ENCODE results near the gene KCNJ14. TPM values are rescaled to one million over a fixed set of nuclear protein-coding genes. Genes with fewer than 3 reads are reported as not detected.
"Not testable (repeated sequence)": the region's sequence is repeated elsewhere in the genome, so short reads cannot be mapped to it uniquely, and the experiment has no call there.

Gene KCNJ14
- total and polyA plus RNA-seq, 2 experiments from 2014 or later: 0.48 to 0.97 TPM

DNA sequence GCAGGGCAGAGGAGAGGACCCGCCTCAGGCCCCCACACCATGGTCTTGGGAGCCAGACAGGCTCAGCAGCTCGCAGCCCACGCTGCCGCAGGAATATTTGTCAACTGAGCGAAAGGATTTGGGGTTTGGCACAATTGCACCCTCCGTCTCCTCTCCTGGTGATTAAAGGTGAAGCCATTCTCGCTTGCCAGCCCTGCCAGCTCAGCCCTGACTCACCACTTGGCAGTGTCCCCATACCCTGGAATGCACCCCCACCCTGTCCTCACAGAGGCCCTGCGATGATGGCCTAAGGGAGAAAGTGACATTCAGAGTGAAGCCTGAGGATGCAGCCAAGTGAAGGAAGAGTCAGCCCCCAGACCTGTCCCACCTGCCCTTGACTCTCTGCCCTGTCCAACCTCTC lies 32.6 kb downstream of the KCNJ14 start:
- Histone ChIP-seq H3K27ac (peak overlapping the region; percentile 70), H3F3A (ENCODE audit: insufficient read depth) (peaks cover 17% of the 10 kb centered on the region), H3K4me1 (ENCODE audit: insufficient read depth) (peaks cover 15% of the 10 kb centered on the region), H4K20me1 (ENCODE audit: insufficient read depth) (no peaks in the 10 kb centered on the region), H3K4me2 (ENCODE audit: unreplicated experiment) (peak overlapping the region; percentile 81), H2AFZ (no peak overlapping the region), H3K79me2 (ENCODE audit: insufficient read depth) (no peaks in the 10 kb centered on the region), H3K36me3 (ENCODE audit: low read depth) (no peaks in the 10 kb centered on the region), H3K27me3 (replicated peaks; ENCODE audit: insufficient read depth) (no peaks in the 10 kb centered on the region), H3K4me3 (peak overlapping the region; percentile 12; the same call in 1 of the 2 replicates), H3K9me2 (ENCODE audit: insufficient read depth) (no peaks in the 10 kb centered on the region), H3K9ac (peak overlapping the region; percentile 49; the same call in 1 of the 2 replicates), H3K9me3 (ENCODE audit: low read depth) (no peaks in the 10 kb centered on the region)
- in situ Hi-C loops (cut with MboI): no loop called here
- TF ChIP-seq EZH2 (IDR thresholded peaks at IDR 0.05; ENCODE audit: insufficient read depth, poor library complexity, severe bottlenecking) (no peak), EZH2phosphoT487 (IDR thresholded peaks at IDR 0.05; ENCODE audit: insufficient read depth, low read depth) (no peak)
- DNase-seq: peak; percentile 94
- WGBS, 2 experiments (ENCODE audit: low coverage in 1 of 2, low lambda C conversion rate in 2 of 2, missing lambda C conversion rate in 2 of 2): 4 to 6% methylated on average over 8 of the region's 8 CpGs

DNA sequence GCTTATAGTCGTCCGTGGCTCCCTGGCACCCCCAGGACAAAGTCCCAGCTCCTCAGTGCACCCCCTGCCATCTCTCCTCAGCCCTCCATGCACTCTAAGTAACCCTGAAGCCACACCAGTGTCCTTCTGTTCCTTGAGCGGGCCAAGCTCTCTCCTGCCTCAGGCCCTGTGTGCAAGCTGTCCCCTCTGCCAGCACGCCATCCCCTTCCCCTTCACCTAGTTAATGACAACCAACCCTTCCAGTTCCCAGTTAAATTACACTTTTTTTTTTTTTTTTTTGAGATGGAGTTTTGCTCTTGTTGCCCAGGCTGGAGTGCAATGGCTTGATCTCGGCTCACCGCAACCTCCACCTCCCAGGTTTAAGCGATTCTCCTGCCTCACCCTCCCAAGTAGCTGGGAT lies 33.1 kb downstream of the KCNJ14 start:
- H3K4me3 ChIP-seq; in situ Hi-C loops (cut with MboI); DNase-seq; H3K9me3 ChIP-seq (ENCODE audit: low read depth); H3K79me2 ChIP-seq (ENCODE audit: insufficient read depth); H3K36me3 ChIP-seq (ENCODE audit: low read depth); H4K20me1 ChIP-seq (ENCODE audit: insufficient read depth); H3K27me3 ChIP-seq (replicated peaks; ENCODE audit: insufficient read depth); H2AFZ ChIP-seq; H3K9me2 ChIP-seq (ENCODE audit: insufficient read depth): not testable (repeated sequence)
- WGBS, 2 experiments (ENCODE audit: low coverage in 1 of 2, low lambda C conversion rate in 2 of 2, missing lambda C conversion rate in 2 of 2): 57 to 73% methylated on average over 6 to 7 of the region's 7 CpGs
- H3K9ac ChIP-seq: 0 out of 2 replicates have a peak overlapping the region, but pooled peaks have one; percentile 29
- peak overlapping the region; percentile 81 for H3K4me2 ChIP-seq (ENCODE audit: unreplicated experiment)
- peaks cover 15% of the 10 kb centered on the region for H3K4me1 ChIP-seq (ENCODE audit: insufficient read depth)
- H3K27ac ChIP-seq: peak overlapping the region; percentile 56
- H3F3A ChIP-seq (ENCODE audit: insufficient read depth): peaks cover 17% of the 10 kb centered on the region

DNA sequence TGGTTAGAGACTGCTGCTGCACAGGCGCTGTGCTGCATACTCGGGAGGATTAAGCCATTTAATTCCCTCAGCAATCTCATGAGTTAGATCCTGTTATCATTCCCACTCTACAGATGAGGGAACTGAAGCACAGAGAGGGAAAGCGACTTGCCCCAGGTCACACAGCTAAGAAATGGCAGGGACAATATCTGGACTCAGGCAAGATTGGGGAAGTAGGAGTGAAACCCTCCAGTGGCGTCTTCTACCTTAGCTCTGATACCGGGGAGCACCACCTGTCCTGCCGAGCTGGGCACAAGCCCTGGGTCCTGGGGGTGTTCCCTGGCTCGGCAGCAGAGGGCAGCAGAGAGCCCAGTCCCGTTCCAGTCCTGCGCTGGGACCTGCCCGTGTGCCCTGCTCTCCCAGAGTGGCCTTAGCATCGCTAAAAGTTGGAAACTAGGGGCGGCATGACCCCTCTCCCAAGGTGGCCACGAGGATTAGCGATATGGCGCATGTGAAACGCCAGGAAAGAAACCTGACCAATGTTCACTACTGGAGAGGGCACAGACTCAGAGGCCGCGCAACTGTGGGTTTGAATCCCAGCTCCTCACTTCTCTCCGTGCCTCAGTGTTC lies 34.3 kb downstream of the KCNJ14 start:
- WGBS, 2 experiments (ENCODE audit: low coverage in 1 of 2, low lambda C conversion rate in 2 of 2, missing lambda C conversion rate in 2 of 2): 26 to 27% methylated on average over 19 of the region's 19 CpGs
- Histone ChIP-seq H4K20me1 (ENCODE audit: insufficient read depth) (no peaks in the 10 kb centered on the region), H3K4me3 (no peak overlapping the region), H3F3A (ENCODE audit: insufficient read depth) (peaks cover 17% of the 10 kb centered on the region), H3K27me3 (replicated peaks; ENCODE audit: insufficient read depth) (no peaks in the 10 kb centered on the region), H3K9ac (no peak overlapping the region), H3K36me3 (ENCODE audit: low read depth) (no peaks in the 10 kb centered on the region), H3K79me2 (ENCODE audit: insufficient read depth) (no peaks in the 10 kb centered on the region), H3K9me3 (ENCODE audit: low read depth) (no peaks in the 10 kb centered on the region), H2AFZ (no peak overlapping the region), H3K9me2 (ENCODE audit: insufficient read depth) (no peaks in the 10 kb centered on the region), H3K27ac (no peak overlapping the region), H3K4me2 (ENCODE audit: unreplicated experiment) (no peak overlapping the region), H3K4me1 (ENCODE audit: insufficient read depth) (peaks cover 21% of the 10 kb centered on the region)
- TF ChIP-seq EZH2phosphoT487 (IDR thresholded peaks at IDR 0.05; ENCODE audit: insufficient read depth, low read depth): no peak
- TF ChIP-seq EZH2 (IDR thresholded peaks at IDR 0.05; ENCODE audit: insufficient read depth, poor library complexity, severe bottlenecking): no peak
- peak; percentile 71 for DNase-seq
- in situ Hi-C loops (cut with MboI): no loop called here

DNA sequence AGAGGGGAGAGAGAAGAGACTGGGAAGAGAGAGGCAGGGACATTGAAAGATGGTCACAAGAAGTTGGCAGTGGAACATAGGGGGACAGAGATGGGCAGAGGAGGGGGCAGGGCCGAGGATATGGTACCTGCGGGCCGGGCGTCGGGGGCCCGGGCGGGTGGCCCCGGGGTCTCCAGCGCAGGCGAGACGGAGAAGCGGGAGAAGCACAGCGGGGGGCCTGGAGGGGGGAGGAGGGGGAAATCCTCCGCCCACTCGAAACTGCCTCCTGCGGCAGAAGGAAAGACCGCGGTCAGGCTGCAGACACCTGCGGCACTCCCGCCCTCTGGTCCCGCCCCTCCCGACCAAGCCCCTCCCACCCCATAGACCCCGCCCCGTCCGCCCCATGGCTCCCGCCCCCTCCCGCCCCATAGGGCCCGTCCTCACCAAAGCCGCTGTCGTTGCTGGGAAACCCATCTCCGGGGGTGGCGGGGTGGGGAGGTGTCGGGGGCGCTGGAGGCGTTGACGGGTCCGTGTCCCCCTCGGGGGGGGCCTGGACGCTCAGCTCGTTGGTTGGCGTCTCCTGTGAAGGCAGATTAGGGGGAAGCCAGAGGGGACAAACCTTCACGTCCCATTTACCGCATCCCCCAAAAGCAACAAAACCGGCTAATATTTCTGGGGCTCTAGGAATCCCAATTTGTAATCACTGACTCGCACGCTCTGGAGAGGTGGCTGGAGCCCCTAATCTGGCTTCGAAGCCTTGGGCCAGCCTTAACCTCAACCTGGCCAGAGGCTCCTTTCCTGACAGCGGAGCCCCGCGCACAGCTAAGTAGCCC lies 35.8 kb downstream of the KCNJ14 start:
- Histone ChIP-seq H3K79me2 (ENCODE audit: insufficient read depth) (no peaks in the 10 kb centered on the region), H3K9me3 (ENCODE audit: low read depth) (no peaks in the 10 kb centered on the region), H3K4me1 (ENCODE audit: insufficient read depth) (peaks cover 22% of the 10 kb centered on the region), H2AFZ (no peak overlapping the region), H3K4me3 (no peak overlapping the region), H4K20me1 (ENCODE audit: insufficient read depth) (no peaks in the 10 kb centered on the region), H3F3A (ENCODE audit: insufficient read depth) (peaks cover 30% of the 10 kb centered on the region), H3K27ac (no peak overlapping the region), H3K36me3 (ENCODE audit: low read depth) (no peaks in the 10 kb centered on the region), H3K4me2 (ENCODE audit: unreplicated experiment) (no peak overlapping the region), H3K9ac (no peak overlapping the region), H3K27me3 (replicated peaks; ENCODE audit: insufficient read depth) (no peaks in the 10 kb centered on the region), H3K9me2 (ENCODE audit: insufficient read depth) (no peaks in the 10 kb centered on the region)
- peak; percentile 45 for DNase-seq
- in situ Hi-C loops (cut with MboI): no loop called here
- WGBS, 2 experiments (ENCODE audit: low coverage in 1 of 2, low lambda C conversion rate in 2 of 2, missing lambda C conversion rate in 2 of 2): 15 to 48% methylated on average over 9 to 41 of the region's 50 CpGs
- no peak for TF ChIP-seq EZH2 (IDR thresholded peaks at IDR 0.05; ENCODE audit: insufficient read depth, poor library complexity, severe bottlenecking)
